Upper lobe of left lung (tissue), 6 donors: ENCODE data around the gene HUNK. TPM values are rescaled to one million over a fixed set of nuclear protein-coding genes. Genes with fewer than 3 reads are reported as not detected.

Experiments used
- ATAC-seq, 2 donors: fragments of 200-7000 bp; cut with Tn5 transposase; one replicate each; pipeline ENCODE4 v1.9.1; 2022; ENCODE audit warnings: mild to moderate bottlenecking in 2 of 2, moderate library complexity in 2 of 2; ENCODE audit not compliant: low FRiP score in 2 of 2
- DNase-seq, 2 donors: peaks; one replicate each; pipeline ENCODE4 v3.0.0-alpha.2; 2019 to 2020
- H3K27ac ChIP-seq, 4 donors: fragments of 200-600 bp; sonication (generic); one replicate each; pipeline ENCODE4 v1.5.1; 2016 to 2019
- H3K27me3 ChIP-seq, 4 donors: fragments of 200-600 bp; sonication (generic); one replicate each; pipeline ENCODE4 v1.5.1; 2017 to 2019
- H3K36me3 ChIP-seq, 4 donors: fragments of 200-600 bp; sonication (generic); one replicate each; pipeline ENCODE4 v1.5.1; 2016 to 2019
- H3K4me1 ChIP-seq, 4 donors: fragments of 200-600 bp; sonication (generic); one replicate each; pipeline ENCODE4 v1.5.1; 2018 to 2019
- H3K4me3 ChIP-seq, 4 donors: fragments of 200-600 bp; sonication (generic); one replicate each; pipeline ENCODE4 v1.5.1; 2017 to 2019; ENCODE audit warnings: mild to moderate bottlenecking in 2 of 4, moderate library complexity in 1 of 4
- H3K9me3 ChIP-seq, 4 donors: fragments of 200-600 bp; sonication (generic); one replicate each; pipeline ENCODE4 v1.5.1; 2018 to 2019
- EP300 ChIP-seq, 4 donors: sonication (generic); formaldehyde crosslinking; IDR thresholded peaks; one replicate each; pipeline ENCODE4 v1.5.1; 2017; ENCODE audit warnings: antibody characterized with exemption in 4 of 4, control low read depth in 2 of 4
- POLR2A ChIP-seq, 4 donors: fragments of 450-650 bp; IDR thresholded peaks; one replicate each; pipeline ENCODE4 v1.5.1; 2016 to 2017; ENCODE audit warnings: antibody characterized with exemption in 4 of 4, mild to moderate bottlenecking in 2 of 4
- POLR2AphosphoS5 ChIP-seq, 2 donors: sonication (generic); formaldehyde crosslinking; IDR thresholded peaks; one replicate each; pipeline ENCODE4 v1.5.1; 2017; ENCODE audit warnings: antibody characterized with exemption in 2 of 2
- WGBS, 2 donors: methylation state at CpG; one replicate each; pipeline ENCODE4 v1.1.5; 2017 to 2018; 5-methylcytosine and 5-hydroxymethylcytosine counted together
- total RNA-seq, 6 donors: library from RNA; depleted of rRNA in 4 of 6; stranded (reverse); fragments of >200 nt in 4 of 6; gene quantifications; one replicate each; pipeline versions ENCODE4 v1.1.0 to v1.2.1, GENCODE V29; 2016 to 2021
- TF ChIP-seq, protein P1 (sequence below), 6 experiments: fragments of 450-650 bp in 4 of 6; fragments of 200-600 bp in 2 of 6; sonication (generic) in 2 of 6; IDR thresholded peaks; one replicate each; pipeline ENCODE4 v1.5.1; 2016 to 2019; ENCODE audit warnings: antibody characterized with exemption in 6 of 6
- donor health status: DM: no; HTN: no; CAD: no; lungs with moderate emphysema.
- donor health status: DM: no; HTN: yes; CAD: no; lungs with severe emphysema.

Gene HUNK
- total RNA-seq, 6 donors from 2014 or later, result 1.1 to 6.2 (median 2.2) TPM

DNA sequence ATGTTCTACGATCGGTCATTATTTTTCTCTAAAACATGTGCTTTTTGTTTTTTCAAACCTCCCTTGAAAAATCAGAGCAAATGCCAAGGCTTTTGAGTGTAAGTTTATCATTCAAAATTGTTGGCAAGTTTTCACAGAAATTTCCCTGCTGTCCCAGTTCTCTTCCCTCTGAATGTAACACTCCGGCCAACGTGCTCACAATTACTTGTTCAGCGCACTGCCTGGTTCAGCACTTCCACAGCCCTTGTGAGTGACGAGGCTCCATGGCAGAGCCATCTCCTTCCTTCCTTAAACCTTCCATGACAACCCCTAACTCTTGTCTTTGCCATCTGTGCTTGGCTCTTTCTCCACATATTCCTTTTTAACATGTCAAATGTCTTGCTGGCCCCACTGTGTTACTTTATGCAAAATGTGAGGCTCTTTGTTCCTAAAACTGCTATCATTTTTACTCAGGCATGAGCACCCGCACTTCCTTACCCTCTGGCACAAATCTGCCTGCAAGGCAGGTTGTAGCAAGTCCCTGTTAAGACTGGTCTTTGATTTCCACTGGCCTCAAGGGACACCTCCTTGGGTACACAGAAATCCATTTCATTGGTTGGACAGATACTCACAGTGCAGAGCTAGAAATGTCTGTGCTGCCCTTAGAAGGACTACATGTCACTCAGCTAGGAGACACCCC lies 142.8 kb downstream of the HUNK start:
- Histone ChIP-seq H3K27ac (no peak overlapping the region), H3K4me1 (no peaks in the 10 kb centered on the region), H3K9me3 (no peaks in the 10 kb centered on the region), H3K4me3 (no peak overlapping the region), H3K27me3 (no peaks in the 10 kb centered on the region), H3K36me3 (no peaks in the 10 kb centered on the region)
- peak in 1 of 2 donors; percentile 40 for ATAC-seq
- DNase-seq, result no peak
- TF ChIP-seq EP300 (IDR thresholded peaks at IDR 0.05), result no peak
- TF ChIP-seq POLR2AphosphoS5 (IDR thresholded peaks at IDR 0.05), result no peak
- TF ChIP-seq, protein P1, sequence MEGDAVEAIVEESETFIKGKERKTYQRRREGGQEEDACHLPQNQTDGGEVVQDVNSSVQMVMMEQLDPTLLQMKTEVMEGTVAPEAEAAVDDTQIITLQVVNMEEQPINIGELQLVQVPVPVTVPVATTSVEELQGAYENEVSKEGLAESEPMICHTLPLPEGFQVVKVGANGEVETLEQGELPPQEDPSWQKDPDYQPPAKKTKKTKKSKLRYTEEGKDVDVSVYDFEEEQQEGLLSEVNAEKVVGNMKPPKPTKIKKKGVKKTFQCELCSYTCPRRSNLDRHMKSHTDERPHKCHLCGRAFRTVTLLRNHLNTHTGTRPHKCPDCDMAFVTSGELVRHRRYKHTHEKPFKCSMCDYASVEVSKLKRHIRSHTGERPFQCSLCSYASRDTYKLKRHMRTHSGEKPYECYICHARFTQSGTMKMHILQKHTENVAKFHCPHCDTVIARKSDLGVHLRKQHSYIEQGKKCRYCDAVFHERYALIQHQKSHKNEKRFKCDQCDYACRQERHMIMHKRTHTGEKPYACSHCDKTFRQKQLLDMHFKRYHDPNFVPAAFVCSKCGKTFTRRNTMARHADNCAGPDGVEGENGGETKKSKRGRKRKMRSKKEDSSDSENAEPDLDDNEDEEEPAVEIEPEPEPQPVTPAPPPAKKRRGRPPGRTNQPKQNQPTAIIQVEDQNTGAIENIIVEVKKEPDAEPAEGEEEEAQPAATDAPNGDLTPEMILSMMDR (IDR thresholded peaks at IDR 0.05), result no peak
- no peak for TF ChIP-seq POLR2A (IDR thresholded peaks at IDR 0.05)
- 56 to 64% methylated on average over 7 of the region's 7 CpGs for WGBS, 2 donors

DNA sequence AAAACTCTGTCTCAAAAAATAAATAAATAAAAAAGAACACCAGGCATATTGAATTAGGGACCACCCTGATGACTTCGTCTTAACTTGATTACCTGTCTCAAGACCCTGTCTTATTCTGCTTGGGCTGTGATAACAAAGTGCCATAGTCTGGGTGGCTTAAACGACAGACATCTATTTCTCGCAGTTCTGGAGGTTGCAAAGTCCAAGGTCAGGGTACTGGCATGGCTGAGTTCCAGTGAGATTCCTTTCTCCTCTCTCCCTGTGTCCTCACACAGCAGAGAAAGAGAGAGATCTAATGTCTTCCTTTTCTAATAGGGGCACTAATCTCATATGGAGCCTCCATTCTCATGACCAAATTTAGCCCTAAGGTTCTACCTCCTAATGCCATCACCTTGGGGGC lies 145.6 kb downstream of the HUNK start:
- no peak overlapping the region for H3K4me3 ChIP-seq
- no peak for DNase-seq
- H3K27ac ChIP-seq, result no peak overlapping the region
- no peaks in the 10 kb centered on the region for H3K36me3 ChIP-seq
- 79 to 91% methylated on average over 3 of the region's 3 CpGs for WGBS, 2 donors
- no peak for ATAC-seq
- no peaks in the 10 kb centered on the region for H3K27me3 ChIP-seq
- TF ChIP-seq POLR2AphosphoS5 (IDR thresholded peaks at IDR 0.05), result no peak
- no peak for TF ChIP-seq POLR2A (IDR thresholded peaks at IDR 0.05)
- TF ChIP-seq, protein P1 (IDR thresholded peaks at IDR 0.05), result no peak
- no peak for TF ChIP-seq EP300 (IDR thresholded peaks at IDR 0.05)
- H3K4me1 ChIP-seq, result peaks cover 0 to 6% (median 2%) of the 10 kb centered on the region in 4 donors
- H3K9me3 ChIP-seq, result no peaks in the 10 kb centered on the region

DNA sequence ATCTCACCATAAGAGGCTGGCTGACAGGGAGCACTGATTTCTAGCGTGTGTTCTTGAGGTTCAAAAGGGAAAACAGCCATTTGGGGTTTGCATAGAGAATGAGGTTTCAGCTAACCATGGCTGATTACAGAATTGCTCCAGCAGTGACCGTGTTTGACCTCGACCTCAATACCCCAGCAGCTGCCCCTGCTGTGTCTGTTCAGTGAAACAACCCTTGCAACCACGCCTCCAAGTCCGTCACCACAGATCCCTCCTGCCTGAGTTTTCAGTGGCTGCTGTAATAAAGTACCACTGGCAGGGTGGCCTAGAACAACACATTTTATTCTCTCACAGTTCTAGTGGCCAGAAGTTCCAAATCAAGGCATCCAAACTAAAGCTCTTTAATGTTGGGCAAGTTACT lies 147.7 kb downstream of the HUNK start:
- no peaks in the 10 kb centered on the region for H3K36me3 ChIP-seq
- H3K27ac ChIP-seq, result no peak overlapping the region
- ATAC-seq (no peak), DNase-seq (no peak)
- no peak for TF ChIP-seq POLR2AphosphoS5 (IDR thresholded peaks at IDR 0.05)
- TF ChIP-seq POLR2A (IDR thresholded peaks at IDR 0.05), result no peak
- TF ChIP-seq EP300 (IDR thresholded peaks at IDR 0.05), result no peak
- TF ChIP-seq, protein P1 (IDR thresholded peaks at IDR 0.05), result no peak
- H3K27me3 ChIP-seq, result no peaks in the 10 kb centered on the region
- 70 to 80% methylated on average over 5 of the region's 5 CpGs for WGBS, 2 donors
- no peaks in the 10 kb centered on the region for H3K9me3 ChIP-seq
- H3K4me3 ChIP-seq, result no peak overlapping the region
- peaks cover 0 to 6% (median 2%) of the 10 kb centered on the region in 4 donors for H3K4me1 ChIP-seq

DNA sequence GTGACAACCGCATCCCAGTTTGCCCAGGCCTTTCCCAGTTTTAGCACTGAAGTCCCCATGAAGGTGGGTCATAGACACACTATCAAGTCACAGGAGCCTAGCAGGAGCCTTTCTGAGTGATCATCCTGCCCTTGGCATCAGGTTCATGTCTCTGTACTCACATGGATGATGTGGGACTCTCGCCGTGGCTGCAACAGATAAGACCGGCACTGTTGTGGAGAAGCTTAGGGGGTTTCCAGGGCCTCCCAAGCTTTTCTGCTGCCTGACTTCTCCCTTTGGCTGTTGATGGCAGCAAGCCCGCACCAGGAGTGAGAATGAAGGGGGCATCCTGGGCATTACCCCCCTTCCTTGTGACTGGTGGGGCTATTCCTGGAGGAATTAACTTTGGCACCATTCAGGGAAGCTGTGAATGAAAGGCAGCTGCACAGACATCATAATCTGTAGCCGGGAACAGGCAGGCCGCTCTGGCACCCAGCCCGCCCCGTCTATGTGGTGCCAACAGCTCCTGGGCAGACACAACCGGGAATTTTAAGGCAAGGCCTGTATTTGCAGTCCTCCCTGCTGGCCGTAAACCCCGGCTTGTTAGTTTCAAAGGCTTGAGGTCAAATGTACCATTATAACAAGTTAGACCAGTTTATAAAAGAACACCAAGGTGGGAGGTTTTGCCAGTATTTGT lies 148.6 kb downstream of the HUNK start:
- ATAC-seq, result no peak
- DNase-seq, result peak; percentile 27 to 87

More for the DNA sequence above, 148.6 kb downstream of the HUNK start:
- Histone ChIP-seq H3K27me3 (no peaks in the 10 kb centered on the region), H3K27ac (no peak overlapping the region), H3K4me1 (peaks cover 0 to 6% (median 2%) of the 10 kb centered on the region in 4 donors), H3K36me3 (no peaks in the 10 kb centered on the region), H3K9me3 (no peaks in the 10 kb centered on the region), H3K4me3 (no peak overlapping the region)
- TF ChIP-seq EP300 (IDR thresholded peaks at IDR 0.05), result no peak
- no peak for TF ChIP-seq POLR2AphosphoS5 (IDR thresholded peaks at IDR 0.05)
- no peak for TF ChIP-seq POLR2A (IDR thresholded peaks at IDR 0.05)
- TF ChIP-seq, protein P1 (IDR thresholded peaks at IDR 0.05), result no peak
- WGBS, 2 donors, result 53 to 68% methylated on average over 7 to 12 of the region's 12 CpGs
